GM12864 (cell line): Measurements from ENCODE around the gene NYAP1.

Source experiments
- DNase-seq: peaks from one replicate; pipeline ENCODE4 v3.0.0-alpha.2; 2011; ENCODE audit warnings: low read depth
- H3K4me3 ChIP-seq: 2 replicates; pipeline ENCODE4 v1.5.1; 2011; ENCODE audit warnings: mild to moderate bottlenecking, low read depth, low read length, control low read depth
- TF ChIP-seq, protein P1 (sequence below): IDR thresholded peaks from 2 replicates; pipeline ENCODE4 v1.5.1; 2011; ENCODE audit warnings: low read depth, mild to moderate bottlenecking, moderate library complexity, low read length, control low read depth, inconsistent platforms; ENCODE audit errors: missing control alignments

The NYAP1 gene

DNA sequence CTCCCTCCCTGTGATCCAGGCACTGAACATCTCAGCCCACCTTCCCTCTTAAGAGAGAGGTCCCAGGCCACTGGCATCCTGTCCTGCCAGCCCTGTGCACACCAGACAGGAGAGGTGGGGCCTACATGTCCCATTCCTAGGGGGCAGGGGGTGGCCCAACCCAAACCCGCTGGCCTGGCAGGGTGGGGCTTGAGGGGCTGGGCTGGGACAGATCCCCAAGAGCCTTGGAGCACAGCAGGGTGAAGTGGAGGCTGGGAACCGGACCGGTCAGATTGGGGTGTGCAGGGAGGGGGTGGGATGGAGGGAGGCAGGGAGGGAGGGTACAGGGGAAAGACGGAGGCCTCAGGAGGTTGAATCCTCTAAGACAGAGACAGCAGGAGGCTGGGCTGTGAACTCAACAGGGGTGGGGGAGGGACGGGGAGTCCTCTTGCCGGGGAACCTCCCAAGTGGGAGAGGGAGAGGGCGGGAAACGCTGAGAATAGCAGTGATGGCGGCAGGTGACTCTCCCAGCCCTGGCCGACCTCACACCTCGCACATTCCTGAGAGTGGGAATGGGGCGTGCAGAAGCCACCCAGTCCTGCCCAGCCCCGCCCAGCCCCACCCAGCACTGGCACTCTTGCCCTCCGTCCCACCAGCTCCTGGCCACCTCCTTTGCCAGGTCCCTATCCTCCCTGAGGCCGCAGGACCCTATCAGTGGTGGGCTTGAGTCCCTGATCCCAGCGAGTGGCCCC, 11.4 kb upstream of the NYAP1 start:
- DNase-seq, result no peak
- TF ChIP-seq, protein P1, sequence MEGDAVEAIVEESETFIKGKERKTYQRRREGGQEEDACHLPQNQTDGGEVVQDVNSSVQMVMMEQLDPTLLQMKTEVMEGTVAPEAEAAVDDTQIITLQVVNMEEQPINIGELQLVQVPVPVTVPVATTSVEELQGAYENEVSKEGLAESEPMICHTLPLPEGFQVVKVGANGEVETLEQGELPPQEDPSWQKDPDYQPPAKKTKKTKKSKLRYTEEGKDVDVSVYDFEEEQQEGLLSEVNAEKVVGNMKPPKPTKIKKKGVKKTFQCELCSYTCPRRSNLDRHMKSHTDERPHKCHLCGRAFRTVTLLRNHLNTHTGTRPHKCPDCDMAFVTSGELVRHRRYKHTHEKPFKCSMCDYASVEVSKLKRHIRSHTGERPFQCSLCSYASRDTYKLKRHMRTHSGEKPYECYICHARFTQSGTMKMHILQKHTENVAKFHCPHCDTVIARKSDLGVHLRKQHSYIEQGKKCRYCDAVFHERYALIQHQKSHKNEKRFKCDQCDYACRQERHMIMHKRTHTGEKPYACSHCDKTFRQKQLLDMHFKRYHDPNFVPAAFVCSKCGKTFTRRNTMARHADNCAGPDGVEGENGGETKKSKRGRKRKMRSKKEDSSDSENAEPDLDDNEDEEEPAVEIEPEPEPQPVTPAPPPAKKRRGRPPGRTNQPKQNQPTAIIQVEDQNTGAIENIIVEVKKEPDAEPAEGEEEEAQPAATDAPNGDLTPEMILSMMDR, result no peak
- no peak overlapping the region for H3K4me3 ChIP-seq

- DNase-seq, result no peak
- TF ChIP-seq, protein P1, result no peak
- H3K4me3 ChIP-seq, result peak overlapping the region; percentile 13
Observed at GRCh38 chr7:100472854-100473499, 10.8 kb upstream of the NYAP1 start.

GRCh38 chr7:100475549-100475948, 8.2 kb upstream of the NYAP1 start:
- peak overlapping the region; percentile 70 for H3K4me3 ChIP-seq
- no peak for DNase-seq
- TF ChIP-seq, protein P1, result no peak

DNA sequence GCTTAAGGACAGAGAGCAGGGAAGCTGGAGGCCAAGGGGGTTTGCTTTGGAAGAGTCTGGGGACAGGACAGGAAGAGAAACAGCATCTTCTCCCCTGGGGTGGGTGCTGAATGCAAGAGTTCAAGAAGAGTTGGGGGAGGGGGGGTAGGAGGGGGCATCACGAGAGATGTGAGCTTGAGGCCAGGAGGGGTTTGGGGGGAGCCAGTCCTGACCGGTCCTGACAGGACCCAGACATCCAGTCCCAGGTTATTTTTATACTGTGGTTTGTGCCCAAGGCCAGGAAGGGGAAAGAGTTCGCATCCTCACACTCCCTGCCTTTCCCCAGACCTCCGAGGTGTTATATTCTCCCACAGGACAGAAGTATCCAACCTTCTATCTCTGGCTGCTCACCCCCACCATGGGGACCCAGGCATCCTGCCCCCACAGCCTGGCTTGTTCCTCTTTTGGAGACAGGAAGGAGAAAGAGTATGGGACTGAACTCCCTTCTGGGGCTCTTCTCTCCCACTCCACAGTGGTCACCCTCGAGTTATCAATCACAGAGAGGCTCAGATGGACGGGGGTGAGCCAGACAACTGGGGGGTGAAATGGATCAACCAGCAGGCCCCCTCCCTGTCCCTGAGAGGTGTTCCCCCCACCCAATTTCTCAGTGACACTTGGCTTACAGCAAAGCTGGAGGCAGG, 7.5 kb upstream of the NYAP1 start:
- no peak for DNase-seq
- H3K4me3 ChIP-seq, result peak overlapping the region; percentile 70
- TF ChIP-seq, protein P1, result no peak

- H3K4me3 ChIP-seq, result peak overlapping the region; percentile 70
- TF ChIP-seq, protein P1, result peak; percentile 56
- DNase-seq, result no peak
Observed at GRCh38 chr7:100476903-100477870, 6.5 kb upstream of the NYAP1 start.

GRCh38 chr7:100477871-100478267, 5.9 kb upstream of the NYAP1 start:
- TF ChIP-seq, protein P1, result no peak
- DNase-seq, result no peak
- H3K4me3 ChIP-seq, result peak overlapping the region; percentile 70
